Measurements from ENCODE around the gene GNPTG. TPM values are rescaled to one million over a fixed set of nuclear protein-coding genes. Genes with fewer than 3 reads are reported as not detected.

GNPTG gene
- total RNA-seq, 1 experiment from 2014 or later: 16.0 TPM

Other genes starting within 250 kb of the GNPTG start
- gene CACNA1H, start 198.8 kb upstream of the GNPTG start, total RNA-seq (2014; rRNA removed; shearing (Covaris generic)): 1.4 and 1.7 TPM in 2 replicates
- gene TPSG1, start 126.7 kb upstream of the GNPTG start, total RNA-seq (2014; rRNA removed; shearing (Covaris generic)): not detected in 2 replicates
- gene TPSB2, start 121.7 kb upstream of the GNPTG start, total RNA-seq (2014; rRNA removed; shearing (Covaris generic)): not detected in 2 replicates
- not detected in 2 replicates for gene TPSAB1, start 111.2 kb upstream of the GNPTG start, total RNA-seq (2014; rRNA removed; shearing (Covaris generic))
- gene TPSD1, start 95.9 kb upstream of the GNPTG start, total RNA-seq (2014; rRNA removed; shearing (Covaris generic)): not detected in 2 replicates
- gene UBE2I, start 42.3 kb upstream of the GNPTG start, total RNA-seq (2014; rRNA removed; shearing (Covaris generic)): 163 and 181 TPM in 2 replicates
- gene BAIAP3, start 18.3 kb upstream of the GNPTG start, total RNA-seq (2014; rRNA removed; shearing (Covaris generic)): 0.13 and 0.34 TPM in 2 replicates
- 48.3 and 50.5 TPM in 2 replicates for gene TSR3, start 53 bp upstream of the GNPTG start, total RNA-seq (2014; rRNA removed; shearing (Covaris generic))
- gene UNKL, start 62.8 kb downstream of the GNPTG start, total RNA-seq (2014; rRNA removed; shearing (Covaris generic)): 8.7 and 9.8 TPM in 2 replicates
- gene UQCC4, start 68.8 kb downstream of the GNPTG start, total RNA-seq (2014; rRNA removed; shearing (Covaris generic)): 20.1 and 22.5 TPM in 2 replicates
- gene PERCC1, start 79.1 kb downstream of the GNPTG start, total RNA-seq (2014; rRNA removed; shearing (Covaris generic)): 111 and 114 TPM in 2 replicates
- gene CCDC154, start 92.6 kb downstream of the GNPTG start, total RNA-seq (2014; rRNA removed; shearing (Covaris generic)): 0.33 and 0.71 TPM in 2 replicates
- gene CLCN7, start 123.1 kb downstream of the GNPTG start, total RNA-seq (2014; rRNA removed; shearing (Covaris generic)): 32.2 and 33.8 TPM in 2 replicates
- not detected in 2 replicates for gene PTX4, start 137.0 kb downstream of the GNPTG start, total RNA-seq (2014; rRNA removed; shearing (Covaris generic))
- 21.9 and 27.9 TPM in 2 replicates for gene TELO2, start 141.4 kb downstream of the GNPTG start, total RNA-seq (2014; rRNA removed; shearing (Covaris generic))
- 1.1 and 1.2 TPM in 2 replicates for gene TMEM204, start 181.7 kb downstream of the GNPTG start, total RNA-seq (2014; rRNA removed; shearing (Covaris generic))

All from SJCRH30 (cell line).